Measurements from ENCODE around the gene MRPL24.

MRPL24 gene

DNA sequence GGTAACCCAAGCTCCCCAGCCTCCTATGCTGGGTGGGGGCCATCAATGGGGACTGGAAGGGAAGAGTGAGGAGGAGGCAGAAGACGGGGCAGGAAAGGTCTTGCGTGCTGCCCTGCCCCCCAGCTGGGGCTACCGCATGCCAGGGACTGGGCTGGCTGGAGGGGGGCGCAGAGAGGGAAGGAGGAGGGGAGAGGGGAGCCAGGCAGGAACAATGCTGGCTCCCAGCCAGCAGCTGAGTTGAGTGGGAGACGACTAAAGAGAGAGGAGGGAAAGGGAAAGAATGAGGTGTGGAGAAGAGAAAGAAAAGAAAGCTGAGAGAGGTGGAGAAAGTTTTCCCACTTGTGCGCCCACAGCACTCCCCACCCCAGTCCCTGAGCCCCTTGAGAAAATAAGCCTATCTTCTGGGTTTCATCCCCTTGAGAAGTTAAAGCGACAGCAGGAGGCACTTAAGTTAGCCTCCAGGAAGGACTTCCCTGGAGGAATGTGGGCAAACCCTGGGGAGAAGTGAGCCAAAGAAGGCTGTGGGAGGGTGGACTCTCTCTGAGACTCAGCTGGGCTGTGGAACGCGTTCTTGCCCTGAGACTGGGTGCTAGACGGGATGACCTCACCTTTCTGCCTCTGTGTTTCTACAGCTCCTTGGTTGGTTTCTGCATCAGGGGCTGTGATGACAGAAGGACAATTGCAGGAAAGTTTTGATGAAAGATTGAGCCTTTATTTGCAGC, 50.8 kb downstream of the MRPL24 start:
- DNase-seq, result no peak

DNA sequence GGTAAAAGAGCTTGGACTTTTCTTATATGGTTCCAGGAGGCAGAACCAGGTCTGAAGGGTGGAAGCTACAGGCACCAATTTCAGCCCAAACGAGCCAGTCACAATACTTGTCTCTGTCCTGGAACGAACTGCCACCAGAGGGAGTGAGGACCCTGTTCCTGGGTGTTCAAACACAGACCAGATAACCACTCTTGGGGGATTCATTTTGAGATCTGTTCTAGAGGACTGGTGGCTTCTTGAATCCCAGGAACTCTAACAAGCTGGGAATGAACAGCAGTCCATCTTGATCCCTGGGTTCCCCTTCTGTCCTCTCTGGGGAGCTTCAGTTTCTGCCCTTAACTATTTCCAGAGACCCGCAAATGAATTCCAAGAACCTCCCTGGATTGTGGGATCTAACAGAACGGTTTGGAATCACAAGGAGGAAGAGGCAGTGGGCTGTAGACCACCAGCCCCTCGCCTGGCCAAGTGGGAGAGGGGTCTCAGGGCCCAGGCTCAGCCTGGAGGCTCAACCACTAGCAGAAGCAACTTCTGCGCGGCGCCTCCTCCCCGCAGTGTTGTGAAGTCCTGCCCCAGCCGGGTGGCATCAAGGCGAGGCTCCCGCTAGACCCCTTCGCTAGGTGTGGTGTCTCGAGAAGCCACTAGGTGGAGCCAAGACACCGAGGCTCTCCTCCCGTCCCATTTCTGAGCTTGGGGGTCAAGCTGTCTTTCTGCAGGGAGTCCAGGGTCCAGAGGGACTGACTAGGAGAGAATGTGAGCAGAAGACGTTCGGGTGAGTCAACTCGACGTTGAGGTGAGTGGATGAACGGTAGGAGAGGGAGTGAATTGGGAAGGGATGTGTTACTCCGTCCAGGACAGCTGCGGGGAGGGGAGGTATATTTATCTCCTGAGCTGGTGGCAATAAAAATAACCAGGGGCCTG, 51.6 kb downstream of the MRPL24 start:
- peak; percentile 72 for DNase-seq
